IPS-20b (cell line): ENCODE results near the gene CD80.
"Not testable (repeated sequence)": the region's sequence is repeated elsewhere in the genome, so short reads cannot be mapped to it uniquely, and the experiment has no call there.

Source experiments
- H3K27ac ChIP-seq: one replicate; pipeline ENCODE4 v1.5.1; 2013; ENCODE audit warnings: low read length
- H3K27me3 ChIP-seq: 2 replicates; pipeline ENCODE4 v1.6.1; 2013; ENCODE audit warnings: mild to moderate bottlenecking, low read length, inconsistent platforms; ENCODE audit not compliant: insufficient read depth
- H3K36me3 ChIP-seq: 2 replicates; pipeline ENCODE4 v1.6.1; 2013; ENCODE audit warnings: low read depth, mild to moderate bottlenecking, inconsistent platforms, low read length, moderate library complexity; ENCODE audit not compliant: insufficient read depth
- H3K4me1 ChIP-seq: 2 replicates; pipeline ENCODE4 v1.6.1; 2013; ENCODE audit warnings: mild to moderate bottlenecking, control low read depth, inconsistent platforms, low read length, moderate library complexity; ENCODE audit not compliant: insufficient read depth
- H3K4me3 ChIP-seq: 2 replicates; pipeline ENCODE4 v1.5.1; 2013; ENCODE audit warnings: mild to moderate bottlenecking, low read length, inconsistent platforms
- H3K9ac ChIP-seq: 2 replicates; pipeline ENCODE4 v1.6.1; 2013; ENCODE audit warnings: low read depth, mild to moderate bottlenecking, inconsistent platforms, low read length, moderate library complexity
- H3K9me3 ChIP-seq: 2 replicates; pipeline ENCODE4 v1.6.1; 2013; ENCODE audit warnings: mild to moderate bottlenecking, low read depth, low read length, inconsistent platforms; ENCODE audit not compliant: insufficient read depth

CD80 gene

DNA sequence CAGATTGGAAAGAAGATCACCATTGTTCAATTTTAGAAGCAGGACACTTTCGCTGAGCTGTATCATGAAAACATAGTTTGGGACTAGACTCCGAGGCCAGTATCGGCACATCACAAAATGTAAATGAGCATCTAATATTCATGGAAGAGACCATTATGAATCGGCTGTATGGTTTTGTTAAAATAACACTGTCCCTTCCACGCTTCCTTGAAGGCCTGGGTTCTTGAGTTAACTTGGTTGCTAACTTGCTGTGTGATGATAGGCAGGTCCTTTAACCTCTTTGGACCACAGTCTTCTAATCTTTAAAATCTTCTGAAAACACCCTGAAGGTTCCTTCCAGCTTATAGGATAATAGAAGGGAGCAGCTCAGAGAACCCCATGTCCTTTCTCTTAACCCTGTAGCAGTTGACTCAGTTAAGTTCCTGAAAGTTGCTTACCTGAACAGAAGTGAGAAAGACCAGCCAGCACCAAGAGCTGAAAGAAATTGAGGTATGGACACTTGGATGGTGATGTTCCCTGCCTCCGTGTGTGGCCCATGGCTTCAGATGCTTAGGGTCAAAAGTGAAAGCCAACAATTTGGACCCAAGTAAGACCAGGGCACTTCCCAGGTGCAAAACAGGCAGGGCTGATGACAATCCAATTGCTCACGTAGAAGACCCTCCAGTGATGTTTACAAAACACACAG, 2.1 kb downstream of the CD80 start:
- H3K4me1 ChIP-seq: no peaks in the 10 kb centered on the region
- no peak overlapping the region for H3K27ac ChIP-seq
- H3K36me3 ChIP-seq: no peaks in the 10 kb centered on the region
- H3K4me3 ChIP-seq: no peak overlapping the region
- no peaks in the 10 kb centered on the region for H3K27me3 ChIP-seq
- H3K9me3 ChIP-seq: no peaks in the 10 kb centered on the region
- no peak overlapping the region for H3K9ac ChIP-seq

DNA sequence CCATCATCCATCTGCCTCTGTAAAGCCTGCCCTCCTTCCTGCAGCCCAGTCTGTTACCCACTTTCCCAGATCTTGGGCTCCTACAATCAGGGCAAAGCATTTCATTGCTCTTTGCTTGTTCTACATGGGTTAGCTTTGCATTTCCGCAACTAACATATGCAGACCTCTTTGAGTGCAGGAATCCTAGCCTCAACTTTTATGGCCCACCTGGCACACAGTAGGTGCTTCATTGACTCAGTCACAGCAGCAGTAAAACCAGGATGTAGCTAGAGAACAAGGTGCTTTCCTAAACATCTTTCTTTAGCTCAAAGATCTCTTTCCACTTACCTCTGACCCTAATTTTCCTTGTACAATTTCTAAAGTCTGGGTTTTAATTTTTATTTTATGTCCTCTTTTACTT, 3.5 kb downstream of the CD80 start:
- Histone ChIP-seq H3K4me3 (no peak overlapping the region), H3K36me3 (no peaks in the 10 kb centered on the region), H3K27ac (no peak overlapping the region), H3K4me1 (no peaks in the 10 kb centered on the region), H3K9me3 (no peaks in the 10 kb centered on the region), H3K27me3 (no peaks in the 10 kb centered on the region), H3K9ac (no peak overlapping the region)

DNA sequence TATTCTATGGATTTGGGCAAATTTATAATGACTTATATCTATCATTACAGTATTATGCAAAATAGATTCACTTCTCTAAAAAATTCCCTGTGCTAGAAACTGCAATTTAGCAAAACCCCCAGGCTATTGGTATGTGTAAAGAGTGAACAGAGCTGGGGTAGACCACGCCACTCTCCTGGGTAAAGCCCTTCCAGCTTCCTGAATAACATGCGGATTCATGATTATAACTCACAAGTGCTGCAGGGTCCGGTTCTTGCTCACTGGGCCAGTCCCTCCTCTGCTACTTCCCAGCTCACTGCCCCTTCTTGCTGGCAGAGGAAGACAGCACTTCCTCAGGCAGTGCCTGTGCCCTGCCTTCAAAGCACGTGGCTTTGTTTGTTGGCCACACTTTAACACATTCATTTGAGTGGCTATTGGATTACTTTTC, 4.1 kb downstream of the CD80 start:
- H3K27ac ChIP-seq: no peak overlapping the region
- H3K27me3 ChIP-seq: no peaks in the 10 kb centered on the region
- no peak overlapping the region for H3K9ac ChIP-seq
- no peaks in the 10 kb centered on the region for H3K4me1 ChIP-seq
- no peaks in the 10 kb centered on the region for H3K36me3 ChIP-seq
- H3K9me3 ChIP-seq: no peaks in the 10 kb centered on the region
- no peak overlapping the region for H3K4me3 ChIP-seq

DNA sequence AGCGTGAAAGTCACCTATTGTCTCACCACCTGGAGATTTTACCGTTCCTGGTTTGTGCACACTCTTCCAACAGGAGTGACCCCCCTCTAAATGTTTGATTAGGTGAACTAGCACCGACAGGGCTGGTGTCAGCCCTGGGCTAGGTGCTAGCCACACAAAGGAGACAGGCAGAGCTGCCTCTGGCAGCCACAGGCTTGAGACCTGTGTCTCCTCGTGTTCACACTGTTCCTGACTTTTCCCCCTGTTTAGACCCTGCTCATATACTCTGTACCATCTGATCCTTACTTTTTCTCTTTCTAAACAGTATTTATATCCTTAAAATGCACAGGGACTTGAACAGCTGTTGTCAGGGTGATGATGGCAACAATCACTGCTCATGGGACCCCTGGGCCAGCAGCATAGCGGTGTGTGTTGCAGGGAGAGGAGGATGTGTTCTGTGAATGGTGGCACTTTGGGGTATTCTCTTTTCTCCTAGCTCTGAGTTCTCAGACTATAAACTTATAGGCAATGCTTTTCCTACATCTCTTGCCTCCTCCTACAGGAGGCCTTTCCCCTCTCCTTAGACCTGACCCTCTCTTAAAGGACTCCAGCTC, 5.5 kb downstream of the CD80 start:
- Histone ChIP-seq H3K4me3 (no peak overlapping the region), H3K27ac (no peak overlapping the region), H3K36me3 (no peaks in the 10 kb centered on the region), H3K9ac (no peak overlapping the region), H3K9me3 (no peaks in the 10 kb centered on the region), H3K27me3 (no peaks in the 10 kb centered on the region), H3K4me1 (no peaks in the 10 kb centered on the region)

DNA sequence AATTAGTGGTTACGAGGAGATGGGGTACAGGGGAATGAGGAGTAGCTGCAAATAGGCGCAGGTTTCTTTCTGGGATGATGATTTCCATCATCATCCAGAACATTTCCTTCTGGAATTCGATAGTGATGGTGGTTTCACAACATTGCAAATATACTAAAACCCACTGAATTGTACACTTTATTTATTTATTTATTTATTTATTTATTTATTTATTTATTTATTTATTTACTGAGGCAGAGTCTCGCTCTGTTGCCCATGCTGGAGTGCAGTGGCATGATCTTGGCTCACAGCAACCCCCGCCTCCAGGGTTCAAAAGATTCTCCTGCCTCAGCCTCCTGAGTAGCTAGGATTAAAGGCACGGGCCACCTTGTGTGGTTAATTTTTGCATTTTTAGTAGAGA, 6.5 kb downstream of the CD80 start:
- not testable (repeated sequence) for H3K4me3 ChIP-seq, H3K9ac ChIP-seq, H3K27ac ChIP-seq, H3K4me1 ChIP-seq, H3K36me3 ChIP-seq, H3K27me3 ChIP-seq, H3K9me3 ChIP-seq

DNA sequence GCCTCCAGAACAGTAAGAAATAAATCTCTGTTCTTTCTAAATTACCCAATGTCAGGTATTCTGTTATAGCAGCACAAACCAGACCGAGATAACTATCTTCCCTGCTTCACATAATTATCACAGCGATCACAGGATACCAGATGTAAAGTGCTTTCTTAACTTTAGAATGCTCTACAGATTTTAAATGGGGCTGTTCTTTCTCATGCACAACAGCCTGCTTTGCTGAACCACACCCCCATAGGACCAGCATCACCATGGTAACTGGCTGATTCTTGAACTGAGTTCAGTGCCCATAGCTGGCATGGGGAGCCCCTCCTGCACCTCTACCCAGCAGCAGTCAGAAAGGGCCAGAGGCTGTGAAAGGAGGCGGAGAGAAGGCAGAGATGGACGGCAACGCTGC, 7.8 kb downstream of the CD80 start:
- Histone ChIP-seq H3K27ac (no peak overlapping the region), H3K9ac (no peak overlapping the region), H3K4me1 (no peaks in the 10 kb centered on the region), H3K36me3 (no peaks in the 10 kb centered on the region), H3K4me3 (no peak overlapping the region), H3K27me3 (no peaks in the 10 kb centered on the region), H3K9me3 (no peaks in the 10 kb centered on the region)

DNA sequence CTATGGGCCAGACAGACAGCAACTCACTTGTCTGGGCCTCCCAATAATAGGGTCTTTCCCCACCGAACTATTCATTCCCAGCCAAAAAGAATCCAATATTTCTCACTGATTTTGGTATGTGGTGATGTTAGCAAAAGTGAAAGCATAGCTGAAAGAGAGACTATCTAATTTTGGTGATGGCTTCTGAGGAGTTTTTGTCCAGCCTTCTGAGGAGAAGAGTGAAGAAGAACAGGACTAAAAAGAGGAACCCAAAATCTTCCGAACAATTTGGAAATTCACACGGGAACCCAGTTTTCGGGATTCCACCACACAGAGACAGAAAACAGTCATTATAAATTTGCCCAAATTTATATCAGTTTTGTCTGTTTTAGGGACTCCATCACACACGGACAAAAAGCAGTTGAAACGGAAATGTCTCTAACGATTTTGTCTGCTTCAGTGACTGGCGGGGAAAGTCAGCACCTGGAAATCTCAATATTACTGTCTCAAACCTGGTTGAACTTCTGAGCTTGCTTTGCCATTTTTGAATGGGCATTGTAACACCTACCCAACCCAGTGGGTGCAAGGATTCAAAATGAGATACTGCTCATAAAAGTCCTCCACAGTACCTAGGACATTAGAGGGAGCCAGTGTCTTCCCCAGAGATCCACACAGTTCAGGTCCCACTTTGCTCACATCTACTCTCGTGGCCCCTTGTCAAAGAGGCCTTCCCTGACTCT, 9.1 kb downstream of the CD80 start:
- no peak overlapping the region for H3K4me3 ChIP-seq
- H3K9me3 ChIP-seq: no peaks in the 10 kb centered on the region
- no peaks in the 10 kb centered on the region for H3K4me1 ChIP-seq
- no peak overlapping the region for H3K9ac ChIP-seq
- H3K27ac ChIP-seq: no peak overlapping the region
- H3K36me3 ChIP-seq: no peaks in the 10 kb centered on the region
- H3K27me3 ChIP-seq: no peaks in the 10 kb centered on the region

DNA sequence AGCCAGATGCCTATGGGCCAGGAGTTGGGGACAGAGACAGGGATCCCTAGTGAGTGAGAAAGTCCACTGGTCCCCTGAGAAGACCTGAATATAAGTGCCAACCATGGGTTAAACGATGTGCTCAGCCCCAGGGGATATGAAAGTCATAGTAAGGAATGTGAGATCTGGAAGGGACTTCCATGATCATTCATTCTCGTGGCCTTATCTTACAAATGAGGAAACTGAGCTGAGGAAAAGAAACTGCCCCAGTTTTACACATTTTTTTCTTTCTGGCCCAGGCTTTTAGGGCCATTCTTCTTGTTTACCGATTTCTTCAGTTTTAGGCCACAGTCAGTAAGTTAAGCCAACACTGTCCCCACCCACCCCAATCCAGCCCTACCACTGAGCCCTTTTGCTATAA, 11.1 kb downstream of the CD80 start:
- no peaks in the 10 kb centered on the region for H3K9me3 ChIP-seq
- H3K9ac ChIP-seq: no peak overlapping the region
- H3K27me3 ChIP-seq: no peaks in the 10 kb centered on the region
- H3K4me1 ChIP-seq: no peaks in the 10 kb centered on the region
- no peak overlapping the region for H3K4me3 ChIP-seq
- no peaks in the 10 kb centered on the region for H3K36me3 ChIP-seq
- H3K27ac ChIP-seq: no peak overlapping the region

DNA sequence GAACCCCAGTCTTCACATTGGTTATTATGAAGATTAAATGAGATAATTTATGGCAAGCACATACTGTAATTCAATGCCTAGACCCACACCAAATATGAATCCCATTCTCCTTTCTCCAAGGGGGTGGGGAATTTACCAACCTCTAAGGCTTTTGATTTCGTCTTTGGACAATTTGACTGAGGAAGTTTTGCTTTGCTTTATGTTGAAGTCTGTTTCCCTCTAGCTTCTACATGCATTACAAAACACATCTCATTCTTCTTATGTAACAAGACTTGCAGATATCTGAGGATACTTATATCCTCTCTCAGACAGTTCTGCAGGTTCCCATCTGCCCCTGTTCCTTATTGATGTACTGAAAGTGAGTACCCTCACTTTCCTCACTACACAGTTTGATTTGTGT, 12.2 kb downstream of the CD80 start:
- no peak overlapping the region for H3K4me3 ChIP-seq
- no peak overlapping the region for H3K9ac ChIP-seq
- no peaks in the 10 kb centered on the region for H3K36me3 ChIP-seq
- H3K27ac ChIP-seq: no peak overlapping the region
- no peaks in the 10 kb centered on the region for H3K9me3 ChIP-seq
- no peaks in the 10 kb centered on the region for H3K4me1 ChIP-seq
- H3K27me3 ChIP-seq: no peaks in the 10 kb centered on the region

DNA sequence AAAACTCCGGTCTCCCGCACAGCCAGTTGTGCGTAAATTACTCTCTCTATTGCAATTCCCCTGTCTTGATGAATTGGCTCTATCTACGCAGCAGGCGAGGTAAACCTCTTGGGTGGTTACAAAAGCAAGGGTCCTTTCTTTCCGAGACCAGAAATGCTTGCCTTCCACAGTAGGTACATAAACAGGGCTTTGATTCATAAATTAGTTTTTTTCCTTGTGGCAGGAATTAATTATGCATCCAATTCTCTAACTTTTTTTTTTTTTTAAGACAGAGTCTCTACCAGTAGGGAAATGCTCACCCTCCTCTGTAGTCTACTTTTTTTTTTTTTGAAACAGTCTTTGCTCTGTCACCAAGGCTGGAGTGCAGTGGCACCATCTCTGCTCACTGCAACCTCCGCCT, 16.3 kb downstream of the CD80 start:
- Histone ChIP-seq H3K4me1 (no peaks in the 10 kb centered on the region), H3K9ac (no peak overlapping the region), H3K9me3 (no peaks in the 10 kb centered on the region), H3K27ac (no peak overlapping the region), H3K27me3 (no peaks in the 10 kb centered on the region), H3K4me3 (no peak overlapping the region), H3K36me3 (no peaks in the 10 kb centered on the region)

DNA sequence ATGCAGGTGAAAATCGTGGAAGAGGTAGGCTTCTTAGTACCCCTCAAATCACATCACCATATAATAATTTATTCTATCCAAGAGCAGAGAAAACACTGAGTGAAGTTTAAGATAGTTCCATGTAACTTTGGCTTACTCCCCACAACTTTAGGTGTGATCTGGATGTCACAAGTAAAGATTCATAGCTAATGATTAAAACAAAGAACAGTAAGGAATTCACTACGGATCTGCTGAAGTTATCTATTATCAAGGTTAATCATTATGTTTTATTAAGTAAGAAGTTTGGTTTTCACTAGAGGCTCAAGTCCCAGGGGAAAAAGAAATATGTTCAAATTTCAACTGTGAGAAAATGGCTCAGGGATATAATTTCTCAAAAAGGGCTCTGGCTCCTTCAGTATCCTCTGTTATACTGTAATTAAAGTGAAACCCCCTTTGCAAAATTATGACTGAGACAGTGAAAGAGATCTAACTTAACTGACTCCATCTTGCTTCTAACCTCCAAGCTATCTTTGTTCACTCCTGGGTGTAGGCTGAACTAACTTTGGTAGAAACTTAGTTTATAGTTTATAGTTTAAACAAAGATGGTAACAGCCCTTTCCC, 17.1 kb downstream of the CD80 start:
- H3K27me3 ChIP-seq: no peaks in the 10 kb centered on the region
- H3K27ac ChIP-seq: no peak overlapping the region
- H3K4me1 ChIP-seq: no peaks in the 10 kb centered on the region
- no peaks in the 10 kb centered on the region for H3K9me3 ChIP-seq
- no peak overlapping the region for H3K9ac ChIP-seq
- H3K36me3 ChIP-seq: no peaks in the 10 kb centered on the region
- no peak overlapping the region for H3K4me3 ChIP-seq

DNA sequence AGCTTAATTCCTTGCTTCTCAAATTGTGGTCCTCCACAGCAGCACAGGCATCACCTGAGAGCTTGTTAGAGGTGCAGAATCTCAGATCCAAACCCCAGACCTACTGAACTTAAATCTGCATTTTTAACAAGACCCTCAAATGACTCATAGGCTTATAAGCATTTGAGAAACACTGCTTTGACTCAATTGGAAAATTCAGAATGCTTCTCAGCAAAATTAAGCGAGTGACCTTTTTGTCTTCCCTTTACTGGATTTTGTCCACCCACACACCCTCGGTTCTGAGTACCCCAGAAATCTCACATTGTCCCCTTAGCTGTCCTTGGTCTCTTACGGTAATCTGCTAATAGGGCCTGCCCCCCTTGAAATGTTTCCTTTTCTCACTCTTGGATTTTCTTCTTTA, 17.9 kb downstream of the CD80 start:
- no peaks in the 10 kb centered on the region for H3K4me1 ChIP-seq
- H3K9me3 ChIP-seq: no peaks in the 10 kb centered on the region
- H3K27me3 ChIP-seq: no peaks in the 10 kb centered on the region
- H3K9ac ChIP-seq: no peak overlapping the region
- H3K4me3 ChIP-seq: no peak overlapping the region
- no peak overlapping the region for H3K27ac ChIP-seq
- no peaks in the 10 kb centered on the region for H3K36me3 ChIP-seq
